Stimulated activated CD8-positive, alpha-beta memory T cell treated with anti-CD3 and anti-CD28 coated beads, Interleukin-12 subunit alpha, Interleukin-12 subunit beta, amount 100 ng/mL, for 1 hour (primary cell): Measurements from ENCODE around the gene KCTD16.

Experiments
- DNase-seq: peaks from one replicate; pipeline ENCODE4 v3.0.0-alpha.2; 2020; ENCODE audit warnings: low read depth

KCTD16 gene

GRCh38 chr5:144284931-144285502 lies 114.3 kb downstream of the KCTD16 start:
- DNase-seq: no peak

- no peak for DNase-seq
Measured at GRCh38 chr5:144289277-144289676, 118.6 kb downstream of the KCTD16 start.

- no peak for DNase-seq
Measured at GRCh38 chr5:144292029-144292428, 121.4 kb downstream of the KCTD16 start.

- DNase-seq: no peak
Measured at GRCh38 chr5:144295284-144295683, 124.6 kb downstream of the KCTD16 start.

GRCh38 chr5:144297081-144297480 lies 126.4 kb downstream of the KCTD16 start:
- DNase-seq: no peak

GRCh38 chr5:144298658-144299057 lies 128.0 kb downstream of the KCTD16 start:
- no peak for DNase-seq

GRCh38 chr5:144304688-144305087 lies 134.0 kb downstream of the KCTD16 start:
- no peak for DNase-seq

GRCh38 chr5:144307736-144308135 lies 137.1 kb downstream of the KCTD16 start:
- DNase-seq: no peak

- DNase-seq: no peak
Measured at GRCh38 chr5:144308174-144308573, 137.5 kb downstream of the KCTD16 start.

- no peak for DNase-seq
Measured at GRCh38 chr5:144308906-144309670, 138.4 kb downstream of the KCTD16 start.

- DNase-seq: no peak
Measured at GRCh38 chr5:144310621-144311020, 139.9 kb downstream of the KCTD16 start.

GRCh38 chr5:144313147-144313726 lies 142.6 kb downstream of the KCTD16 start:
- no peak for DNase-seq

GRCh38 chr5:144315026-144315425 lies 144.4 kb downstream of the KCTD16 start:
- no peak for DNase-seq

- DNase-seq: no peak
Measured at GRCh38 chr5:144315994-144316634, 145.4 kb downstream of the KCTD16 start.

GRCh38 chr5:144318011-144318410 lies 147.3 kb downstream of the KCTD16 start:
- DNase-seq: no peak

- no peak for DNase-seq
Measured at GRCh38 chr5:144318460-144318859, 147.8 kb downstream of the KCTD16 start.

- DNase-seq: no peak
Measured at GRCh38 chr5:144323181-144323580, 152.5 kb downstream of the KCTD16 start.

GRCh38 chr5:144325532-144325931 lies 154.9 kb downstream of the KCTD16 start:
- no peak for DNase-seq

GRCh38 chr5:144328494-144328893 lies 157.8 kb downstream of the KCTD16 start:
- no peak for DNase-seq

GRCh38 chr5:144328980-144329379 lies 158.3 kb downstream of the KCTD16 start:
- no peak for DNase-seq

- DNase-seq: no peak
Measured at GRCh38 chr5:144329681-144330080, 159.0 kb downstream of the KCTD16 start.

GRCh38 chr5:144331361-144331760 lies 160.7 kb downstream of the KCTD16 start:
- DNase-seq: no peak

- DNase-seq: no peak
Measured at GRCh38 chr5:144332265-144332664, 161.6 kb downstream of the KCTD16 start.
